HG03159 (cell line): ENCODE measurements around the gene OPTC.
"Not testable (repeated sequence)": the region's sequence is repeated elsewhere in the genome, so short reads cannot be mapped to it uniquely, and the experiment has no call there.

Experiments
- ATAC-seq: cut with Tn5 transposase; IDR thresholded peaks from one replicate; pipeline ENCODE4 v1.9.1; 2021; ENCODE audit warnings: mild to moderate bottlenecking, moderate library complexity; ENCODE audit not compliant: unreplicated experiment

OPTC gene

GRCh38 chr1:203465146-203465798 is 28.7 kb upstream of the OPTC start:
- no peak for ATAC-seq

GRCh38 chr1:203465948-203466347 is 28.0 kb upstream of the OPTC start:
- no peak for ATAC-seq

GRCh38 chr1:203466906-203467549 is 26.9 kb upstream of the OPTC start:
- not testable (repeated sequence) for ATAC-seq

GRCh38 chr1:203467550-203467921 is 26.4 kb upstream of the OPTC start:
- ATAC-seq = no peak

GRCh38 chr1:203468326-203468725 is 25.6 kb upstream of the OPTC start:
- ATAC-seq = no peak

GRCh38 chr1:203470240-203470639 is 23.7 kb upstream of the OPTC start:
- no peak for ATAC-seq

GRCh38 chr1:203471841-203472240 is 22.1 kb upstream of the OPTC start:
- no peak for ATAC-seq

GRCh38 chr1:203473281-203473680 is 20.7 kb upstream of the OPTC start:
- ATAC-seq = no peak

GRCh38 chr1:203473781-203474305 is 20.1 kb upstream of the OPTC start:
- no peak for ATAC-seq

- no peak for ATAC-seq
Observed at GRCh38 chr1:203475012-203475981, 18.7 kb upstream of the OPTC start, which contains the start of gene PRELP. Gene PRELP, plus strand, starts transcription at chr1:203475806. Its CDS starts 7,379 bp downstream, at chr1:203483185.

GRCh38 chr1:203476216-203476814 is 17.6 kb upstream of the OPTC start:
- ATAC-seq = no peak

- no peak for ATAC-seq
Observed at GRCh38 chr1:203477748-203478147, 16.2 kb upstream of the OPTC start.

- ATAC-seq = no peak
Observed at GRCh38 chr1:203478231-203478630, 15.7 kb upstream of the OPTC start.

- no peak for ATAC-seq
Observed at GRCh38 chr1:203478986-203479385, 15.0 kb upstream of the OPTC start.

GRCh38 chr1:203479646-203480045 is 14.3 kb upstream of the OPTC start:
- no peak for ATAC-seq

- ATAC-seq = no peak
Observed at GRCh38 chr1:203480084-203480483, 13.9 kb upstream of the OPTC start.

GRCh38 chr1:203480525-203481084 is 13.3 kb upstream of the OPTC start:
- no peak for ATAC-seq

GRCh38 chr1:203481196-203481595 is 12.8 kb upstream of the OPTC start:
- ATAC-seq = no peak

GRCh38 chr1:203486618-203487370 is 7.2 kb upstream of the OPTC start:
- no peak for ATAC-seq

GRCh38 chr1:203488539-203488938 is 5.4 kb upstream of the OPTC start:
- ATAC-seq = no peak
